Activated naive CD4-positive, alpha-beta T cell treated with anti-CD3 and anti-CD28 coated beads, Interleukin-2, amount 10 ng/mL, durations not matched to agents 7 days and 5 days (primary cell): ENCODE measurements around the gene SLC39A11.
"Not testable (repeated sequence)": the region's sequence is repeated elsewhere in the genome, so short reads cannot be mapped to it uniquely, and the experiment has no call there.

Experiments
- CTCF ChIA-PET: fragments of 350-600 bp; sonication (Branson Sonifier 250); formaldehyde crosslinking; loops from one replicate; lab custom pipeline; 2021; ENCODE audit warnings: antibody characterized with exemption; lab: Charles Lee
- DNase-seq: peaks from one replicate; pipeline ENCODE4 v3.0.0-alpha.2; 2020
- H3K27ac Mint-ChIP-seq: one replicate; pipeline ENCODE4 v1.8.0; 2021; ENCODE audit warnings: mild to moderate bottlenecking, moderate library complexity, mixed read lengths
- H3K27me3 Mint-ChIP-seq: one replicate; pipeline ENCODE4 v1.8.0; 2021; ENCODE audit warnings: mild to moderate bottlenecking, mixed read lengths
- H3K36me3 Mint-ChIP-seq: one replicate; pipeline ENCODE4 v1.8.0; 2021; ENCODE audit warnings: mixed read lengths
- H3K4me1 Mint-ChIP-seq: one replicate; pipeline ENCODE4 v1.8.0; 2021; ENCODE audit warnings: mixed read lengths
- H3K4me3 Mint-ChIP-seq: one replicate; pipeline ENCODE4 v1.8.0; 2021; ENCODE audit warnings: mild to moderate bottlenecking, moderate library complexity, mixed read lengths
- H3K9me3 Mint-ChIP-seq: one replicate; pipeline ENCODE4 v1.8.0; 2021; ENCODE audit warnings: mixed read lengths

The SLC39A11 gene

DNA sequence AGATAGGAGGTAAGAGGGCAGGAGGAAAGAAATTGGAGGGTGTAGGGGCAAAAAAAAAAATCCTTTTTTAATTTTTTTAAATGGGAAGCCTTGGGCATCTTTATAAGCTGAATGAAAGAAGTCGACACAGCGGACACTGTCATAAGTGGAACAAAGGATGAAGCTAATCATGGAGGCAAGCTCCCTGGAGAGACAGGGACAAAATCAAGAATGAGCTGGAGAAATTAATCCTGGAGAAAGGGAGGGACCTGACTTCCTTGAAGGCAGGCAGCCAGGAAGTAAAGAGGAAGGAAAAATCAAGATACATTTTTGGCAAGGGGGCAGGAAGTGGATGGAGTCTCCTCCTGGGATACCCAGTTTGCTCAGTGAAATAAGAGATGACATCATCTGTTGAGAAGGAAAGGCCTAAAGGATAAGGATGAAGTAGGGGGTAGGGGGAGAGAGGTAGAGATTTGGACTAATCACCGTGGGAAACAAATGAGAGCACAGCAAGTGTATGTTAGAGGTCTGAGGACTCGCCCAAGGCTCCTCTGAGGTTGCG, 179.3 kb downstream of the SLC39A11 start:
- Mint-ChIP-seq H3K27me3 (no peaks in the 10 kb centered on the region), H3K9me3 (no peaks in the 10 kb centered on the region), H3K27ac (no peak overlapping the region), H3K4me3 (no peak overlapping the region), H3K36me3 (no peaks in the 10 kb centered on the region), H3K4me1 (no peaks in the 10 kb centered on the region)
- CTCF ChIA-PET = no interaction called here
- no peak for DNase-seq

DNA sequence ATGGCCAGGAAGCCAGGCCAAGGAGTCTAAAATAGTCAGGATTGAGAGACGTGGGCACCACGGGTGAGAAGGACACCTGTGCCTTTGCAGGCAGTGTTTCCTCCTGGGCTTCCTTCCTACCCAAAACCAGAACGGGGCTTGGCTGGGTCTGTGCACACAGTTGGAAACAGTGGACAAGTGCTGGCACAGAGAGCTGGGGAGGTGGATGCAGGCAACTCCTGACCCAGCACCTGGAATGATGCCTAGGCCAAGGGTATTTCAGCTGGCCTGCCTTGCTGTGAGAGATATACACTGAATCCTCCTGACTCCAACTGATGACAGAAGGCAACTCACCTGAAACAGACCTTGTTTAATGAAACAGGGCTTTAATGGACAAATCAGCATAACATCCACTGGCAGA, 186.2 kb downstream of the SLC39A11 start:
- Mint-ChIP-seq H3K4me3 (no peak overlapping the region), H3K27me3 (no peaks in the 10 kb centered on the region), H3K36me3 (no peaks in the 10 kb centered on the region), H3K4me1 (no peaks in the 10 kb centered on the region), H3K9me3 (no peaks in the 10 kb centered on the region), H3K27ac (no peak overlapping the region)
- DNase-seq = no peak
- CTCF ChIA-PET = no interaction called here

DNA sequence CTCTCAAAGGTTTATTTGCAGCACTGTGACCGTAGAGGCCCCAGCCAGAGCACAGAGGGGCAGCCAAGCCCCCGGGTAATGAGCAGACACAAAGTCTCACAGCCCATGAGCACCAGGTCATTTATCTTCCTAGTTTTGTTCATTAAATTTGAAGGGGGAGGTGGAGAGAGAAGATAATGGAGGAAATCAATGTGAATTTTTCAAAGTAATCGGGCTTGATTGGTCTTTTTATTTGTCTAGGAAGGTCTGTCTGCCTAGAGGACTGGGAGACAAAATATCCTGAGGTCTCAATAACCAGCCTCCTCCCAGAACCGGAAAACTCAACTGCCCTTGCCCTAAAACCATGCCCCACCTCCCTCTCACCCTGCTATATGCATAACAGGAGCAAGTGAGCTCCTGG, 189.0 kb downstream of the SLC39A11 start:
- DNase-seq = no peak
- H3K27me3 Mint-ChIP-seq = no peaks in the 10 kb centered on the region
- no peak overlapping the region for H3K4me3 Mint-ChIP-seq
- CTCF ChIA-PET = interaction anchor here (0.6 kb wide), 1 partner anchor 339 kb away, joined by 3 read pairs; no protein-coding TSS in a partner anchor
- H3K9me3 Mint-ChIP-seq = no peaks in the 10 kb centered on the region
- no peak overlapping the region for H3K27ac Mint-ChIP-seq
- H3K36me3 Mint-ChIP-seq = no peaks in the 10 kb centered on the region
- H3K4me1 Mint-ChIP-seq = no peaks in the 10 kb centered on the region

DNA sequence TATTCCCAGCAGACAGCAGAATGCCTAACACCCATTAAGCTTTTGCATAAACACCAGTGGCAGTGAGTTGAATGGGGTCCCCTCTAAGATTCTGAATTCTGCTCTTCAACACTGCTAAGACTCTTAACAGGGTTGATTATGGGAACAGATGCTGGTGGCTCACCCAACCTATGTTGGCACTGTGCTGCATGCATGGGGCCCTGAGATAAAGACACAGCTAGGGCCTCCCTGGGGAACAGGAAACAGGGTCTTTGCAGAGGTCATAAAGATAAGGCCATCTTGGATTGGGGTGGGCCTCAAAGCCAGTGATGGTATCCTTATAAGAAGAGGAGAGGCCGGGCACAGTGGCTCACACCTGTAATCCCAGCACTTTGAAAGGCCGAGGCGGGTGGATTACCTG, 190.8 kb downstream of the SLC39A11 start:
- H3K27ac Mint-ChIP-seq = no peak overlapping the region
- CTCF ChIA-PET = no interaction called here
- no peaks in the 10 kb centered on the region for H3K4me1 Mint-ChIP-seq

DNA sequence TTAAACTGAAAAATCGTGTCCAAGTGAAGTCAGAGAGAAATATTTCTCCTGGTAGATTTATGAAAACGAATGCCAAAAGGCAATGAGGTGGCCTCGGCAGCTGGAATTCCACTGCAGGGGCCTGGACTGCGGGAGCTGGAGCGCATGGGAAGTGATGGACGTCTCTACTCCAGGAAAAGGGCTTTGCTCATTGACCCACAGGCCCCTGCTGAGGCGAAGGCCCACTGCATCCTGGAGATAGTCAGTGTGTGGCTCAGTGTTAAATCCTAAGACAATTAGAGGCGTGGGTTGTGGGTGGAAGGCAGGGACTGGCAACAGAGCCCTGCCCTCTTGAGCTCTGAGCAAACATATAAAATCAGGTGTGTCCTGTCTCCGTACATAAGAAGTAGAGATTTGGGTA, 191.4 kb downstream of the SLC39A11 start:
- Mint-ChIP-seq H3K36me3 (no peaks in the 10 kb centered on the region), H3K9me3 (no peaks in the 10 kb centered on the region), H3K4me3 (no peak overlapping the region), H3K27ac (no peak overlapping the region), H3K4me1 (no peaks in the 10 kb centered on the region), H3K27me3 (no peaks in the 10 kb centered on the region)
- CTCF ChIA-PET = no interaction called here
- DNase-seq = no peak

More for the DNA sequence above, 190.8 kb downstream of the SLC39A11 start:
- no peaks in the 10 kb centered on the region for H3K36me3 Mint-ChIP-seq
- H3K4me3 Mint-ChIP-seq = no peak overlapping the region
- no peaks in the 10 kb centered on the region for H3K9me3 Mint-ChIP-seq
- no peak for DNase-seq
- no peaks in the 10 kb centered on the region for H3K27me3 Mint-ChIP-seq

DNA sequence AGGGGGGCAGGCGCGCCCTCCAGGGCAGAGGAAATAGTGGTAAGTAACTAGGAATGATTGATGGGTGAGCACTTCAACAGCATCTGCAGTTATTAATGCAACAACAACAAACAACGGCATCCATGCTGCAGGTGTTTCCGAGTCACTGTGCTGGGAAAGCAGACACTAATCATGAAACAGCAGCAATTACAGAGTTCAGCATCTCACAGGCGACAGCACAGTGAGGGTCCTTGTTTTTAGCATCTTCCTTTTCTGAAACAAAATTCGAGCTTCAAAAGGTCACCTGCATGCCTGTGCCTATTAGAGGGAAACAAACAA, 191.9 kb downstream of the SLC39A11 start:
- Mint-ChIP-seq H3K27me3 (no peaks in the 10 kb centered on the region), H3K9me3 (no peaks in the 10 kb centered on the region), H3K4me1 (no peaks in the 10 kb centered on the region), H3K4me3 (no peak overlapping the region), H3K36me3 (no peaks in the 10 kb centered on the region), H3K27ac (no peak overlapping the region)
- no peak for DNase-seq
- CTCF ChIA-PET = no interaction called here

DNA sequence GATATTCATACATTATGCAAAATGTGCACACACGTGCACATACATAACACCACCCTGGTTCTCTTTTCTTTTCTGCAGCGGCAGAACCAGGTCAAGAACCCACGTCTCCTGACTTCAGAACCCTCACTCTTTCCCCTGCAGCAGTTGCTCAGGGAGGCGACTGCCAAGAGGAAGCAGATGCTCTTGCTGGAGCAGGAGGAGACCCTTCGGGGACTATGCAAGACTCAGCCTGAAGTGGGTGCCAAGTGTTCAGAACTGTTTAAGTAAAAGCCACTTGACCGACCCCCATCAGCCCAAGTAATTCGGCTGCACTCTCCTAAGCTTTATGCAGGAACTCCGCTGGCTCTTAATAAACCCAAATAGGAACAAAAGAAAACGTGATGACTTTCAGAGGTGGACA, 193.8 kb downstream of the SLC39A11 start:
- Mint-ChIP-seq H3K4me3 (no peak overlapping the region), H3K36me3 (no peaks in the 10 kb centered on the region), H3K27ac (no peak overlapping the region), H3K9me3 (no peaks in the 10 kb centered on the region), H3K27me3 (no peaks in the 10 kb centered on the region), H3K4me1 (no peaks in the 10 kb centered on the region)
- CTCF ChIA-PET = no interaction called here
- DNase-seq = no peak

DNA sequence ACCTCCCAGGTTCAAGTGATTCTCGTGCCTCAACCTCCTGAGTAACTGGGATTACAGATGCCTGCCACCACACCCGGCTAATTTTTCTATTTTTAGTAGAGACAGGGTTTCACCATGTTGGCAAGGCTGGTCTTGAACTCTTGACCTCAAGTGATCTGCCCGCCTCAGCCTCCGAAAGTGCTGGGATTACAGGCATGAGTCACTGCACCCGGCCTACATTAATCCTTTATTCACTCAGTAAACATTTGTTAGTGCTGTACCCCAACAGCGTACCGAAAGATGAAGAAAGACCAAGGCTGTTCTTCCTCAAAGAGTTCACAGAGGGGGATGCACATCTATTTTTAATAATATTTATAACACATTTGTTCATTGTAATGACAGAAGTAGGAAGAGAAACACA, 196.2 kb downstream of the SLC39A11 start:
- H3K36me3 Mint-ChIP-seq, H3K4me1 Mint-ChIP-seq, H3K9me3 Mint-ChIP-seq, DNase-seq, H3K27ac Mint-ChIP-seq, H3K27me3 Mint-ChIP-seq, CTCF ChIA-PET, H3K4me3 Mint-ChIP-seq: not testable (repeated sequence)

DNA sequence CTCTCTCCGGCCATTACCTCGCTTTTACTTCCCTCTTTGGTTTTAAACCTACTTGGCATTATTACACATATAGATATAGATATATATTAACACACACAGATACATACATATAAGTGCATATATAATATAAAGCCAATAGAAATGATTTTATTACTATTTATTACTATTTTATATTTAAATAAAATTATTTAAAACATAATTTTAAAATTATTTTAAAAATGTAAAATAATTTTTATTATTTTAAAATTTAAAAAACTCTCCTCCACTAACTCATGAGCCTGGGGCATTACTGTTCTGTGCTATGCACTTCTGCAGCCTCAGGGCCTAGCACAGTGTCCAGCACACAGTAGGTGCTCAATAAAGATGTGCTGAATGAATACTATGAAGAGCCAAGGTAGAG, 200.9 kb downstream of the SLC39A11 start:
- CTCF ChIA-PET = no interaction called here
- DNase-seq = no peak
- H3K27ac Mint-ChIP-seq = no peak overlapping the region
- peaks cover 1% of the 10 kb centered on the region for H3K36me3 Mint-ChIP-seq
- no peaks in the 10 kb centered on the region for H3K9me3 Mint-ChIP-seq
- no peaks in the 10 kb centered on the region for H3K27me3 Mint-ChIP-seq
- H3K4me1 Mint-ChIP-seq = no peaks in the 10 kb centered on the region
- H3K4me3 Mint-ChIP-seq = no peak overlapping the region

DNA sequence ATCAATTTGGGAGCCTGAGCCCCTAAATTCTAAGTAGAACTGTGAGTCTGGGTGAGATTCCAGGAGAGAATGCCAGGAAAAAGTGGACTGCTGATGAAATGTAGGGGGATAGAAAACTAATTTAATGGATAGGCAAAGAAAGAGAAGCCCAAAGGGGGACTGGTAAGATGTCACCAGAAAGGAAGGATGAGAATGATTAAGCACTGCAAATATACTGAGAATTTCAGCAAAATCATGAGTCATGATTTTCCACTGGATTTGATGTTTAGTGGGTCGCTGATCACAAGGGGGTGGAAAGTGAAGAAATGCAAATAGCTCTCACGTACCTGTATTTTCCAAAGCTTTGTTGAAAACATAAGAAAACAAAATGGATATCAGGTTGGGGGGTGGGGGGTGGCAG, 201.8 kb downstream of the SLC39A11 start:
- H3K36me3 Mint-ChIP-seq = peaks cover 1% of the 10 kb centered on the region
- DNase-seq = no peak
- H3K27me3 Mint-ChIP-seq = no peaks in the 10 kb centered on the region
- no peaks in the 10 kb centered on the region for H3K4me1 Mint-ChIP-seq
- H3K27ac Mint-ChIP-seq = no peak overlapping the region
- no peaks in the 10 kb centered on the region for H3K9me3 Mint-ChIP-seq
- CTCF ChIA-PET = no interaction called here
- H3K4me3 Mint-ChIP-seq = no peak overlapping the region

DNA sequence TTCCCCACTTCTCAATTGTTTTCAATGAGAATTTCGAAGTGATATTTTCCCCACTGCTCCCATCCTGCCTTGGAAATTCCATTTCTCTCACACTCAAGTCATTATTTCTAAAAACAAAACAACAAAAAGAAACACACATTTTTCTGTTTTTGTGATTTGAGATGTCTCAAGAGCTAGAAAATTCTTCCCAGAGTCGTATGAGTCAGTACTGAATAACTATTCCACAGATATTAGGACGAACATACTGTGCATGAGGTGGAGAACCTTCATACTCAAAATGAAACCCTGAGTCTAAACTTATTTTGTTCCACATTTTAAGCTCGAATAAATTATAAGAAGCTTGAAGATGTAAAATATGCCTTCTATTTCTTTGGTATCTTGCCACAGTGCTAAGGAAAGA, 204.6 kb downstream of the SLC39A11 start:
- DNase-seq = no peak
- CTCF ChIA-PET = no interaction called here
- no peak overlapping the region for H3K4me3 Mint-ChIP-seq
- H3K4me1 Mint-ChIP-seq = no peaks in the 10 kb centered on the region
- H3K36me3 Mint-ChIP-seq = peaks cover 1% of the 10 kb centered on the region
- no peaks in the 10 kb centered on the region for H3K27me3 Mint-ChIP-seq
- H3K27ac Mint-ChIP-seq = no peak overlapping the region
- no peaks in the 10 kb centered on the region for H3K9me3 Mint-ChIP-seq

DNA sequence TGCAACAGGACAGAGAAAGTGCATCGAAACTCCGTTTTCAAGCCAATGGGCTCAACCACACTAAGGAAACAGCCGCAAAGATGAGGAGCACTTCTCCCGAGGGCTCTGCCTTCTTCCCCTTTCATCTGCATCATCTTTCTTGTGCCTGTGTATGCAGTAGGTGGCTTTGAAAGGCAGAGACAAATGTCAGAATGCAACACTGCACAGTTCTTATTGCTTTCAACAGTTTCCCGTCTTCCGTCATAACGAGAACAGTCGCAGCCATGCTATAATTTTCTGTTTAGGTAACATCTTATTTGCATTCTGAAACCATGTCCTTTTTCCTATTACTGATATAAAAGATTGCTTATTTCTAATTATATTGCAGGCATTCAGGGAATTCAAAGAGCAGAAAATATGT, 205.2 kb downstream of the SLC39A11 start:
- H3K27me3 Mint-ChIP-seq = no peaks in the 10 kb centered on the region
- H3K4me1 Mint-ChIP-seq = no peaks in the 10 kb centered on the region
- peaks cover 1% of the 10 kb centered on the region for H3K36me3 Mint-ChIP-seq
- H3K4me3 Mint-ChIP-seq = no peak overlapping the region
- H3K9me3 Mint-ChIP-seq = no peaks in the 10 kb centered on the region
- DNase-seq = no peak
- H3K27ac Mint-ChIP-seq = no peak overlapping the region
- CTCF ChIA-PET = no interaction called here

DNA sequence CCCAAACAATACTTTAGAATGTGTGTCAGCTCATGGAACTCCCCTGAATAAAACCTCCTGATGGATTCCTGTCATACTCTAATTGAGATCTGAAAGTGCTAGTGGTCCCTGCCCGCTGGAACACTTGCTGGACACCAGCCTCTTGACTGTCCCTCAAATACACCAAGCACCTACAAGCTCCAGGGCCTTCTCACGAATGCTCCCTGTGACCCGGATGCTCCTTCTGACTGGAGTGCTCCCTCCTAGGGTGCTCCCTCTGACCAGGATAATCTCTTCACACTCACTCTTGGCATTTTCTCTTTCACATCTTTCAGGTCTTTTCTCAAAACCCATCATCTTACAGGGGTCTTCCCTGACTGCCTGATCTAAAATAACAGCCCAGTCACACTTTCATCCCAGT, 205.9 kb downstream of the SLC39A11 start:
- H3K27ac Mint-ChIP-seq = no peak overlapping the region
- H3K9me3 Mint-ChIP-seq = no peaks in the 10 kb centered on the region
- DNase-seq = no peak
- H3K27me3 Mint-ChIP-seq = no peaks in the 10 kb centered on the region
- H3K4me1 Mint-ChIP-seq = no peaks in the 10 kb centered on the region
- H3K4me3 Mint-ChIP-seq = no peak overlapping the region
- H3K36me3 Mint-ChIP-seq = peaks cover 1% of the 10 kb centered on the region
- CTCF ChIA-PET = no interaction called here

DNA sequence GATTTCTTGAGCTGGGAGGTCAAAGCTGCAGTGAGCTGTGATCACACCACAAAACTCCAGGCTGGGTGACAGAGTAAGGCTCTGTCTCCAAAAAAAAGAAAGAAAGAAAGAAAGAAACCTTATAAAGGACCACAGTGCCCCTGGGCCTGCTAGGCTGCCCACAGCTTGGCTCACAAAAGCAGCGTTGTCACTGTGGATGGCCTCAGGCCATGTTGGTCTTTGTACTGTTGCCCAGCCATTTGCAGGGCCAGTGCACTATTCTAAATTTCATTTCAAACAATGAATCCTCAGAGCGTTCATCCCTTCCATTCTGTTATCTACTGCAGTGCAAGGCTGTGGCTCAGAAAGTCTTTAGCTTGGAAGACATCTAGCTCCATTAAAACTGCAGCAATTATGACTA, 208.4 kb downstream of the SLC39A11 start:
- no peak for DNase-seq
- CTCF ChIA-PET = interaction anchor here (1.0 kb wide), 1 partner anchor 157 kb away, joined by 4 read pairs; no protein-coding TSS in a partner anchor
- Mint-ChIP-seq H3K9me3 (peaks cover 12% of the 10 kb centered on the region), H3K4me1 (no peaks in the 10 kb centered on the region), H3K27ac (no peak overlapping the region), H3K27me3 (no peaks in the 10 kb centered on the region), H3K4me3 (no peak overlapping the region), H3K36me3 (peaks cover 8% of the 10 kb centered on the region)

DNA sequence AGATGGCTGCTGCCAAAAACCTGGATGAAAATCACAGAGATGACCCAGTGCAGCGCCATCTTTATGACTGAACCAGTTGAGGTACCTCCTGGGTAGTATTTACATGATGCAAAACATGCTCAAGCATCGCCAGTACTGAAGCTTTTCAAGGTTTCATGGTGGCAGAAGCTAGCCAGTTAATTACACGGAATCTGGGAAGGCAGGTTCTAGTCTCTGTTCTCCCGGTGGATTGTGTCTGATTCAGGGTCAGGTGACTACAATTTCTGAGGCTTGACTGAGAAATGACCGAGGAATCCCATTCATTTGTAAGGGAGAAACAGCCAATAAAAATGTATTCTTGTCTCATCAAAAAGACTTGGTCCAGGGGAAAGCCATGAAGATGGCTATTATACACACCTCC, 209.1 kb downstream of the SLC39A11 start:
- DNase-seq = no peak
- Mint-ChIP-seq H3K9me3 (peaks cover 19% of the 10 kb centered on the region), H3K4me1 (no peaks in the 10 kb centered on the region), H3K36me3 (peaks cover 10% of the 10 kb centered on the region), H3K4me3 (no peak overlapping the region), H3K27ac (no peak overlapping the region), H3K27me3 (no peaks in the 10 kb centered on the region)
- CTCF ChIA-PET = no interaction called here

DNA sequence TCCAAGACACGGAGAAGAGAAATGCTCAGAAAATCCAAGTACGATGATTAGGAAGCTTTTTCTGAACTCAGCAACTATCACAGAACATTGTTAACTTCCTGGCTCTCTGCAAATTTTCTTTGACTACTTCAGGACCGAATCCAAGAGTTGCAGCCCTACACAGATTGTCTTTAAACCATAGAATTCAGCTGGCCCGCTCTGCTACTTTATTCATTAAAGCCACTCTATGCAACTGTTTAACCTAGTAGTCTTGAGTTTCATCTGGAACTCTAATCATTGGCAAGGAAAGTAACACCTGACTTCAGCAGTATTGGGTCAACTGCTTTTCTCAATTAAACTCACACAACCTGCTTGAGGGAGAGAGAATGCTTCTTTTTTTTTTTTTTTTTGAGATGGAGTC, 210.1 kb downstream of the SLC39A11 start:
- peaks cover 10% of the 10 kb centered on the region for H3K36me3 Mint-ChIP-seq

More for the DNA sequence above, 210.1 kb downstream of the SLC39A11 start:
- DNase-seq = no peak
- Mint-ChIP-seq H3K9me3 (peaks cover 21% of the 10 kb centered on the region), H3K27me3 (no peaks in the 10 kb centered on the region), H3K4me1 (no peaks in the 10 kb centered on the region), H3K27ac (no peak overlapping the region), H3K4me3 (no peak overlapping the region)
- CTCF ChIA-PET = no interaction called here
